Endothelial cell of umbilical vein (primary cell): ENCODE data around the gene GATA3. TPM values are rescaled to one million over a fixed set of nuclear protein-coding genes. Genes with fewer than 3 reads are reported as not detected.

ENCODE experiments used
- BruUV-seq: library from RNA; stranded (reverse); fragments of 400-500 nt; replicated peaks from 2 replicates; lab custom pipeline; 2021; lab: Mats Ljungman, UMichigan
- CTCF ChIA-PET: fragments of 300-600, 350-600 bp; sonication (Branson Sonifier 250); formaldehyde crosslinking; loops from one replicate; lab custom pipeline; 2021; ENCODE audit warnings: antibody characterized with exemption, inconsistent platforms; lab: Charles Lee
- POLR2A ChIA-PET: fragments of 300-600, 350-600 bp; sonication (Branson Sonifier 250); formaldehyde crosslinking; loops from one replicate; lab custom pipeline; 2021; ENCODE audit warnings: antibody characterized with exemption, inconsistent platforms; lab: Charles Lee
- DNase-seq: peaks from one replicate; pipeline ENCODE4 v3.0.0-alpha.2; 2011; ENCODE audit warnings: low read depth, low spot score
- FAIRE-seq: peaks from 2 replicates; lab custom pipeline; 2011; peaks lifted over from hg19 to GRCh38; lab: Jason Lieb, UNC
- H2AFZ ChIP-seq: 2 replicates; pipeline ENCODE4 v1.6.0; 2012; ENCODE audit warnings: low read depth, low read length, control low read depth, inconsistent platforms
- H3K27ac ChIP-seq: 2 replicates; pipeline ENCODE4 v1.5.1; 2011; ENCODE audit warnings: low read depth, mild to moderate bottlenecking, control low read depth, low read length, moderate library complexity; ENCODE audit not compliant: insufficient read depth
- H3K27me3 ChIP-seq, 2 experiments: 2 replicates each; pipeline versions ENCODE4 v1.6.0 to v1.6.1; 2011; ENCODE audit warnings: low read length in 2 of 2, mixed read lengths in 1 of 2; ENCODE audit not compliant: control insufficient read depth in 2 of 2, insufficient read depth in 2 of 2
- H3K36me3 ChIP-seq, 2 experiments: 2 replicates in 1 of 2; 3 replicates in 1 of 2; pipeline ENCODE4 v1.5.1; 2011; ENCODE audit warnings: low read length in 2 of 2, mild to moderate bottlenecking in 1 of 2, moderate library complexity in 1 of 2; ENCODE audit not compliant: control insufficient read depth in 2 of 2, insufficient read depth in 2 of 2; ENCODE audit errors: extremely low read depth in 1 of 2
- H3K4me1 ChIP-seq: 3 replicates; pipeline ENCODE4 v1.5.1; 2011; ENCODE audit warnings: mild to moderate bottlenecking, low read length; ENCODE audit not compliant: control insufficient read depth, insufficient read depth; ENCODE audit errors: extremely low read depth
- H3K4me2 ChIP-seq: 2 replicates; pipeline ENCODE4 v1.6.1; 2011; ENCODE audit warnings: low read length, control low read depth, mixed read lengths; ENCODE audit not compliant: insufficient read depth
- H3K4me3 ChIP-seq, 3 experiments: fragments of 200-600 bp in 1 of 3; sonication (generic), shearing (Covaris generic) in 1 of 3; replicated peaks in 1 of 3; 2 replicates each; pipeline ENCODE4 v1.5.1; 2011 to 2016; ENCODE audit warnings: control low read depth in 3 of 3, low read length in 3 of 3, mild to moderate bottlenecking in 2 of 3, inconsistent platforms in 1 of 3, low read depth in 1 of 3, moderate library complexity in 1 of 3; ENCODE audit not compliant: insufficient read depth in 1 of 3
- H3K79me2 ChIP-seq: 2 replicates; pipeline ENCODE4 v1.6.0; 2012; ENCODE audit warnings: low read length, inconsistent platforms; ENCODE audit not compliant: control insufficient read depth, insufficient read depth
- H3K9ac ChIP-seq: replicated peaks from 2 replicates; pipeline ENCODE3; 2011; ENCODE audit warnings: low read length, control low read depth; ENCODE audit not compliant: insufficient read depth; ENCODE audit errors: extremely low read depth
- H3K9me1 ChIP-seq: replicated peaks from 3 replicates; pipeline ENCODE4 v1.6.0; 2011; ENCODE audit warnings: mild to moderate bottlenecking, low read length; ENCODE audit not compliant: control insufficient read depth, insufficient read depth; ENCODE audit errors: extremely low read depth
- H3K9me3 ChIP-seq: replicated peaks from 2 replicates; pipeline ENCODE4 v1.5.1; 2012; ENCODE audit warnings: low read length, inconsistent platforms; ENCODE audit not compliant: control insufficient read depth, insufficient read depth
- H4K20me1 ChIP-seq: replicated peaks from 2 replicates; pipeline ENCODE3; 2011; ENCODE audit warnings: mild to moderate bottlenecking, low read length; ENCODE audit not compliant: control insufficient read depth, insufficient read depth; ENCODE audit errors: extremely low read depth
- EZH2 ChIP-seq: IDR thresholded peaks from 2 replicates; pipeline ENCODE4 v1.6.1; 2012; ENCODE audit warnings: borderline replicate concordance, low read depth, mild to moderate bottlenecking, moderate library complexity, low read length, inconsistent platforms; ENCODE audit not compliant: severe bottlenecking
- FOS ChIP-seq: IDR thresholded peaks from 2 replicates; pipeline ENCODE4 v1.6.1; 2011; ENCODE audit warnings: mild to moderate bottlenecking, low read length, moderate library complexity, borderline replicate concordance; ENCODE audit not compliant: insufficient read depth
- GATA2 ChIP-seq: IDR thresholded peaks from 2 replicates; pipeline ENCODE4 v1.7.0; 2011; ENCODE audit warnings: low read depth, mild to moderate bottlenecking, moderate library complexity, mixed read lengths, low read length; ENCODE audit not compliant: insufficient read length, insufficient read depth
- JUN ChIP-seq: IDR thresholded peaks from 2 replicates; pipeline ENCODE4 v1.6.1; 2011; ENCODE audit warnings: borderline replicate concordance, low read depth; ENCODE audit not compliant: insufficient read length, insufficient read depth
- MYC ChIP-seq: IDR thresholded peaks from one replicate; pipeline ENCODE4 v1.6.1; 2011; ENCODE audit warnings: mild to moderate bottlenecking, low read depth, low read length
- POLR2A ChIP-seq: IDR thresholded peaks from 2 replicates; pipeline ENCODE4 v1.6.1; 2012; ENCODE audit warnings: low read depth, mild to moderate bottlenecking, control low read depth, low read length
- POLR2AphosphoS5 ChIP-seq: IDR thresholded peaks from 2 replicates; pipeline ENCODE4 v1.6.1; 2012; ENCODE audit warnings: low read depth, mild to moderate bottlenecking, control low read depth, low read length, moderate library complexity; ENCODE audit not compliant: insufficient read depth
- dilution Hi-C: fragments of 300-500 bp; cut with MboI; formaldehyde crosslinking; loops from one replicate; pipeline ENCODE4 v1.15.0; 2019; ENCODE audit warnings: low sequenced_read_pairs; ENCODE audit not compliant: extremely low pct_ligation_motif_present
- intact Hi-C: fragments of 100-400 bp; cut with micrococcal nuclease; formaldehyde crosslinking; loops from one replicate; pipeline ENCODE4 v1.10.0; 2022
- polyA plus RNA-seq, 4 experiments: library from polyadenylated mRNA; depleted of rRNA in 3 of 4; stranded (reverse) in 3 of 4; unstranded in 1 of 4; fragments of >200 nt; gene quantifications; 2 replicates each; pipeline versions ENCODE4 v1.2.1 to v1.2.3, GENCODE V29; 2011 to 2012; ENCODE audit warnings: missing spikeins in 1 of 4
- total RNA-seq: library from RNA; stranded (reverse); gene quantifications from 2 replicates; pipeline ENCODE4 v1.2.3, GENCODE V29; 2021
- TF ChIP-seq, protein P1 (sequence below): IDR thresholded peaks from 2 replicates; pipeline ENCODE4 v1.6.1; 2011; ENCODE audit not compliant: insufficient read depth, insufficient read length
- TF ChIP-seq, protein P2 (sequence below), 2 donors: IDR thresholded peaks; 1 replicate in 1 of 2; 2 replicates in 1 of 2; pipeline ENCODE4 v1.5.1; 2011; ENCODE audit warnings: low read length in 2 of 2, mild to moderate bottlenecking in 2 of 2, moderate library complexity in 2 of 2, control low read depth in 1 of 2, inconsistent platforms in 1 of 2, low read depth in 1 of 2; ENCODE audit not compliant: insufficient read depth in 1 of 2; ENCODE audit errors: extremely low read depth in 1 of 2

The GATA3 gene
- total and polyA plus RNA-seq, 2 donors (not counting 3 experiments of a cell fraction or from before 2014, with no cell fraction given): 9.3 to 33.0 TPM

DNA sequence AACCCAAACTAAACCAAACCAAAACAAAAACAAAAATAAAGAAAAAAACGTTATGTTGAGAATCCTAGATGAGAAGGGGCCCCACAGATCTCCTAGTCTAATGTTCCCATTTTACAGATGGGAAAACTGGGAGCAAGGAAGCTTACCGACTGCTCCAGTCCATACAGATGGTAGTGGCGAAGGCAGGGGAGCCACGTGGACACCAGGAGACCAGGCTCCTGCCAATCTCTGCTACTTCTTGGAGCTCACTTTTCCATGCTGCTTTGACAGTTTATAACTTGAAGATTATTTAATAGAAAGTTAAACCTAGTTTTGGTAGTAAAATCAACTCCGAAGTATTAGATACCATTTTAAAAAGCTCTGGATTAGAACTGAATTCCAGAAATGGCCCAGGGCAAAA is 62.0 kb downstream of the GATA3 start:
- Histone ChIP-seq H3K27ac (no peak overlapping the region), H3K9me1 (no peaks in the 10 kb centered on the region), H3K4me2 (no peak overlapping the region), H3K9me3 (no peaks in the 10 kb centered on the region), H3K27me3 (no peaks in the 10 kb centered on the region), H3K36me3 (no peaks in the 10 kb centered on the region), H2AFZ (no peak overlapping the region), H3K4me1 (peaks cover 2% of the 10 kb centered on the region), H3K4me3 (no peak overlapping the region), H4K20me1 (no peaks in the 10 kb centered on the region), H3K9ac (no peak overlapping the region), H3K79me2 (no peaks in the 10 kb centered on the region)
- dilution Hi-C loops (no loop called here), intact Hi-C loops (no loop called here)
- no peak for FAIRE-seq
- DNase-seq: no peak
- CTCF ChIA-PET: interaction anchor here (0.7 to 1.5 kb wide), 2 partner anchors 10 to 25 kb away, joined by 3 to 5 read pairs; no protein-coding TSS in a partner anchor
- POLR2A ChIA-PET: no interaction called here
- BruUV-seq: no TSS peak
- TF ChIP-seq POLR2AphosphoS5: no peak
- TF ChIP-seq MYC: no peak
- no peak for TF ChIP-seq JUN
- TF ChIP-seq, protein P1, sequence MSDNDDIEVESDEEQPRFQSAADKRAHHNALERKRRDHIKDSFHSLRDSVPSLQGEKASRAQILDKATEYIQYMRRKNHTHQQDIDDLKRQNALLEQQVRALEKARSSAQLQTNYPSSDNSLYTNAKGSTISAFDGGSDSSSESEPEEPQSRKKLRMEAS: no peak
- TF ChIP-seq POLR2A: no peak
- TF ChIP-seq GATA2: no peak
- no peak for TF ChIP-seq EZH2
- TF ChIP-seq, protein P2, sequence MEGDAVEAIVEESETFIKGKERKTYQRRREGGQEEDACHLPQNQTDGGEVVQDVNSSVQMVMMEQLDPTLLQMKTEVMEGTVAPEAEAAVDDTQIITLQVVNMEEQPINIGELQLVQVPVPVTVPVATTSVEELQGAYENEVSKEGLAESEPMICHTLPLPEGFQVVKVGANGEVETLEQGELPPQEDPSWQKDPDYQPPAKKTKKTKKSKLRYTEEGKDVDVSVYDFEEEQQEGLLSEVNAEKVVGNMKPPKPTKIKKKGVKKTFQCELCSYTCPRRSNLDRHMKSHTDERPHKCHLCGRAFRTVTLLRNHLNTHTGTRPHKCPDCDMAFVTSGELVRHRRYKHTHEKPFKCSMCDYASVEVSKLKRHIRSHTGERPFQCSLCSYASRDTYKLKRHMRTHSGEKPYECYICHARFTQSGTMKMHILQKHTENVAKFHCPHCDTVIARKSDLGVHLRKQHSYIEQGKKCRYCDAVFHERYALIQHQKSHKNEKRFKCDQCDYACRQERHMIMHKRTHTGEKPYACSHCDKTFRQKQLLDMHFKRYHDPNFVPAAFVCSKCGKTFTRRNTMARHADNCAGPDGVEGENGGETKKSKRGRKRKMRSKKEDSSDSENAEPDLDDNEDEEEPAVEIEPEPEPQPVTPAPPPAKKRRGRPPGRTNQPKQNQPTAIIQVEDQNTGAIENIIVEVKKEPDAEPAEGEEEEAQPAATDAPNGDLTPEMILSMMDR (IDR thresholded peaks at IDR 0.05; ENCODE audit: extremely low read depth in 1 of 2, insufficient read depth in 1 of 2, low read depth in 1 of 2, low read length in 2 of 2): no peak
- no peak for TF ChIP-seq FOS
